HG03280 (cell line): ENCODE results near the gene FAM107B.

ENCODE experiments used
- ATAC-seq: cut with Tn5 transposase; IDR thresholded peaks from one replicate; pipeline ENCODE4 v1.9.1; 2021; ENCODE audit warnings: mild to moderate bottlenecking, moderate library complexity; ENCODE audit not compliant: unreplicated experiment

Gene FAM107B

DNA sequence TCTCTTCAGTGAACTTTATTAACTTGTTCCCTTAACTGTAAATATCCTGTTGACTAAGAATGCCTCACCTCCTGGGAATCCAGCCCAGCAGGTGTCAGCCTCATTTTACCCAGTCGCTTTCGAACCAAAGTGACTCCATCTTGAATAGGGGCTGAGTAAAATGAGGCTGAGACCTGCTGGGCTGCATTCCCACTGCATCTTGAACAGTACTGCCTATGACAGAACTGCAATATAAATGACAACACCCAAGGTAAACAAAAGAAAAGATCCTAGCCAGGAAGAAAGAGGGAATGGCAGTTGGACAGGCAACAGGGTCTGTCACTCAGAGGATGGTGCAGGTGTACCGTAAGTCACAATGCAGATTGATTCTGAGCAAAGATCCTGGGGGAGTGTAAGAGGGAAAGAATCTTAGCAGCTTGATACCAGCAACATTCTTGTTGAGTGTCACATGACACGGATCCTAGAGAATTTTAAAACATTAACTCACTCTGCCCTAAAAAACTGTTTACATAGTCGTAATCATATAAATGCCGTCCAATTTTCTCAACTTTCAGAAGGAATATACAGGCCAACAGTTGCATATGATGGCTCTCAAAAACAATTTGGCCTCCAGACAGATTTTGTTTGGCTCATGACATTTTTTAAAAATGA is 4.4 kb upstream of the FAM107B start:
- ATAC-seq = no peak

DNA sequence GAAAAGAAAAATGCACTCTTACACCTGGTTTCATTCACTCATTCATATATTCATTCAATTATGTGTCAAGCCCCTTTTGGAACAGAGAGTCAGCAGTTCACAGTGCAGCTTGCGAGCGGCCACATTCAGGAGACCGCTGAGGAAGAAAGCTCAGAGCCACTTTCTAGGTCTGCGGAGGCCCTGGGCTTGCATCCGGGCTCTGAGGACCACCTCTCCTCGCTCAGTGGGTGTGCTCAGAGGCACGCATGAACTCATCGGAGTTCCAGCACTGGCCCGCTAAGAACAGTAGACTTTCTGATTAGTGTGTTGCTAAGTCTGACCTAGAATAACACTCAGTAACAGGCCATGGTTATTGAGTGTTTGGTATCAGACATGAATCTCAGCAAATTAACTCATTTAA is 1.8 kb upstream of the FAM107B start:
- ATAC-seq = no peak

DNA sequence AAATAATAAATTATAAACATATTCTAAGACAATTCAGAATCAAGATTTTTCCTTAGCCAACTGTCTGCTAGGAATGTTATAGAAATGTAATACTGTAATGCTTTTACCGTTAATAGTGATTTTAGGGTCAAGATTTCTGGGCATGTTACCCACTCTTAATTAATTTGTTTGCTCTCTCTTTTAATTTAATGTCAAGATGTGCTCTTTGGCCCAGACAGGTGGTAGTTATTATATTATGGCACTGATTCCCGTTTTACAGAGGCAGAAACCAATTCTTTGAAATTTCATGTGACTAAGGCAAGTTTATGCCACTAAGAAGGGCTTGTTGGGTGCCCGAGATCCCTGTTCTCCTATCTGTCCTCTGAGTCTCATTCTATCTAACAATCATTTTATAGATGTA is 959 bp upstream of the FAM107B start:
- ATAC-seq = no peak

DNA sequence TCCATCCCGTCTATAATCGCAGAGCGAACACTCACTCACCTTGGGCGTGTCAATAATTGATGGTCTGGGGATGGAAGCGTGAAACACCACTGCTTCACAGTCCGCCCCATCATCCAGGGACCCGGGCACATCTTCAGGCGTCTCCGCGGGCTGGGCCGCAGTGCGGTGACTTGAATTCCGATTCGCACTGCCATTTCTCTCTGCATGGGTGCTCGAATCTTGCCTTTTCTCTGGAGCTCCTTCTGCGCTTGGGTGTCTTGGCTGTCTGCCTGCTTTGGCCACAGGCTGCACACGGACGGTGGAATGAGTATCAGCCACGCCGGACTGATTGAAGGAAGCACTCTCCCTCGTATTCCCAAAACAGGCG is 500 bp downstream of the FAM107B start:
- no peak for ATAC-seq

DNA sequence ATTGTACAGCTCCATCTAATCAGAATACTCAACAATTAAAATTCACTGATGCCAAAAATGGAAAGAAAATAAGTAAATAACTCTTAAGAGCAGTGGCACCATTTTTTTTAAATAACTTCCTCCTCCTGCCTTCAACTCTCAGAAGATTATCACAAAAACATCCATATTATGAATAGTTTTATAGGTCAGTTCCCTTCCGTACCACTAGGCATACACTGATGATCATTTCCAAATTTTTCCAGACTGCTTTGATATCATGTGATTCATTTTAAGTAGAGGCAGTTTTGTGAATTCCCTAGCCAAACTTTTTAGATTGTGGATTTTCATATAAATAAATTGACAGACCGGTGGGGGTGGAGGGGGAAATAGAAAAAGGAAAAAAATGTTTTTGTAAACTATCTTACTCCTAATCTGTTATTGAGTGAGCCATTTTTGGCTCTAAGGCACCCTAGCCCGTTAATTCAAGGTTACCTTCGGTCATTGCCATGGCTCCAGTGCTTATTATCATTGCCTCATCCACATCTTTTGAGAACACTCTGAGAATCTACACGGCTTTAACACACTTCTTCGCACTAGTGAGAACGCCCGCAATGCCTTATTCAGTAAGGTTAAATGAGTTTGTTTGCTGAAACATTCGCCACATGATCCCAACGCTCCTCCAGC is 1.0 kb downstream of the FAM107B start:
- no peak for ATAC-seq

DNA sequence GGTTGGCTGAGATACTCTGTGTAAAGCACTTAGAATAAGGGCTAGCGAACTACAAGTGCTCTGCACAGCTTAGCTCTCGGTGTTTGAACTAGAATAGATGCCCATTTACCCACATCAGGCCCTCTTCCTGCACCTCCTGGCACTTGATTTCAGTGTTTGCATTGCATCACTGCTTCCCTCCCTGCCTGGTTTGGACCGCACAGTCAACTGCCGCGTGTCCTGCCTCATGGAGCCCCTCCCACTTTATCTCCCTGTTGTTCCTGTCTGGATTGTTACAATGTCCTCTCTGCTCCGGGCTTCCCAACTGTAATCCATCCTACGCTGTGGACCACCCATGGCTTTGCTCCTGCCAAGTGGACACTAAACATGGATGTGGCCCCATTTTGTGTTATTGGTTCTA is 2.3 kb downstream of the FAM107B start:
- no peak for ATAC-seq

DNA sequence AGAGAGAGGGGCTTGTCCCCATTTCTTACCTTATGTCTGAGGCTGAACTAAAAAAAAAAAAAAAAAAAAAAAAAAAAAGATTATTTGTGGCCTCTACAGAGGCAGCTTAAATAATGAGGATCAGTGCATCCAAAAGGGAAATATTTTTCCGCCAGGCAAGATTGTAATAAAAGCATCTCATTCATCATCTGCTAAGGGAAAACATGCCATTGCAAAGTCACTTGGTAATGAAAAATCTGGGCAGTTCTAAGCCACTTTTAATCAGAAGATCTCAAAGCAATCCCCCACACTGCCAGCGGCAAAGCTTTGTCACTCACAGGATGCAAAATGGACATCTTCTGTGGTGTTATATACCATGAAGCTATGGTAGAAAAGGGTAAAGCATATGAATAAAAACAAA is 3.8 kb downstream of the FAM107B start:
- no peak for ATAC-seq

DNA sequence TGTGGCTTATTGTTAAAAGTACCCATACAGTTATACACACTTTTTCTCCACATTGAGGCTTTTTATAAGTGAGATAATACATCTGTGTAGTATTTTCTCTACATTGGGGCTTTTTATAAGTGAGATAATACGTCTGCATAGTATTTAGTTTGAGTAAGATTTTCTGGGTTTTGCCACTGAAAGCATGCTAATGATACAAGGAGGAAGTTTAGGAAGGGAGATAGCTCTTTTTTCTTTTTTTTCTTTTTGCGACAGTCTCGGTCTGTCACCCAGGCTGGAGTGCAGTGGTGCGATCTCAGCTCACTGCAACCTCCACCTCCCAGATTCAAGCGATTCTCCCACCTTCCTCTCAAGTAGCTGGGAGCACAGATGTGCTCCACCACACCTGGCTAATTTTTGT is 13.3 kb downstream of the FAM107B start:
- ATAC-seq = no peak

DNA sequence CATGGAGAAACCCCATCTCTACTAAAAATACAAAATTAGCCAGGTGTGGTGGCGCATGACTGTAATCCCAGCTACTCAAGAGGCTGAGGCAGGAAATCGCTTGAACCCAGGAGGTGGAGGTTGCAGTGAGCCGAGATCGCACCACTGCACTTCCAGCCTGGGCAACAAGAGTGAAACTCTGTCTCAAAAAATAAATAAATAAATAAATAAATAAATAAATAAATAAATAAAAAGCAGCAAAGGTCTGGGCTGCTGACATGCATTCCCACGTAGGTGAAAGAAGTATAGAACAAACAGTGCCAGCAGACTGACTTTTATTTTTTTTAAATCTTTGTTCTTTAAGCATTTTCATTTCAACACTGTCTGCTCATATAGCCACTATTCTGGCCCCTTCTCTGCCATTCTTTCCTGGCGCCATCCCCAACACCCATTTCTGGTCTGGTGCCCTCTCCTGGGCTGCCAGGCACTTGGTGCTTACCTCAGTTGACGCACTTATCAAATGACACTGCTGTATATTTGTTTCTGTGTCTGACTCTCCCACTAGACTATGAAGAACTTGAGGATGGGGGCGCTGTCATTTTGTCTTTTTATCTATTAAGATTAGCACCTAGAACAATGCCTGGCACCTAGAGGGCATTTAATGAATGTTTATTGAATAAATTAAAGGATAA is 15.6 kb downstream of the FAM107B start:
- no peak for ATAC-seq

DNA sequence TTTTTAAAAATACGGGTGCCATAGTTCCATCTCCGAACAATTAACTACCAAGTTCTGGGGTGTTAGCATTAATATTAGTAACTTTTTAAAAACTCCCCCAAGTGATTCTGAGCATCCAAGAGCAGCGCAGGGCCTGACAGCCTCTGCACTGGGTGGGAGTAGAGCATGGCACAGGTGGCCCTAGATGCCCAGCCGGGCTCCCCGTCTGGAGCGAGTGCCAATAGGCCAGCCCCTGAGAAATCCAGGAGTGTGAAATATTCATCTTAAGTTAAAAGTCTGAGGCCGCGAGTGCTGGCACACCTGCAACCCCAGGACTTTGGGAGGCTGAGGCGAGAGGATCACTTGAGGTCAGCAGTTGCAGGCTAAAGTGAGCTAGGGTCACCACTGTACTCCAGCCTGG is 16.2 kb downstream of the FAM107B start:
- ATAC-seq = no peak

DNA sequence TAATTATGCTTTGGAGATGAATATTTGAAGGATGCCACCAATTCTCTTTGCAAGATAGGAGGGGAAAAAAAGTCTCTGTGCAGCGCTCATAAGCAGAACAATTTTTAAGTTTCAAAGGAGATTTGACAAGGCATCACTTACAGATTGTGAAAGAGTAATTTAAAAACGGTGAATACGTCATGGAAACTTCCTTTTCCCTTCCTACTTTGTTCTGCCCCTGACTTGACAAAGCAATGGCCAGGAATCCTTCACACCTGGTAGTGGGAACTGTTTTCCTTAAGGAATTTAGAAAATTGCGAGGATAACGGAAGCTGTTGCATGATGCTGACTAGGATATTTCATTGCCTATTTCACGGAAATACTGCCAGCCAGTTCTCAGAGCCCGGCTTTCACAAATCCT is 16.7 kb downstream of the FAM107B start:
- ATAC-seq = no peak

DNA sequence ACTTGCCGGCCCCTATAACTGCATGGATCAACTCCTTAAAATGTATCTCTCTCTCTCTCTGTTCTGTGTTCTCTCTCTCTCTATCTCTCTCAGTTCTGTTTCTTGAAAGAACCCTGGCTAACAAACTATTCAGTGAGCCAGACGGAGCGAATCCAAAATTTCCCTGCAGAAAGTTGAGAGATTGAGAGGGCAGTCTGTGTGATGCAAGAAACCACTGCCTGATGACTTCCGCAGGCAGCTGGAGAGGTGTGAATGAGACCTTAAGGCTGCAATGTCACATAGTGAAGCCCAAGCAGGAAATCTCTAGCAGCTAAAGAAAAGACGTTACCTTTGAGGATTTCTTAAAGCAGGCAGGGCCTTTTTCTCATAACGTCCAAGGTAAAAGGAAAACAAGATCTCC is 17.3 kb downstream of the FAM107B start:
- no peak for ATAC-seq

DNA sequence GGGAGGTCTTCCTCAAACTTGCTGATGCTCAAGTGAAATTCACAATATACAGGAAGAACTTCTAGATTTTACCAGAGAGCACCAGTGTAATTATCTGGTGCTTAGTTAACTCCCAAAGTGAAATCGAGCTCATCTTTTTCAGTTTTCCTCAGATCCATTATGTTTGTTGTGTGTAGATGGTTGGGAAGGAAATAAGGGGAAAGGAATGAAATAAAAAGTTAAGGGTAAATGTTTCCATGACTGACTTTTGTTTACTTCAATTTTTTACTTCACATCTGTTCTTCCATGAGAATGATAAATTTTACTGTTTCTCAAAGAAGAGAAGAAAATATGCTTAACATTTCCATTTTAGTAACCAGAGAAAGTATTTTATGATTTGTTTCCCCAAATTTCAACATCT is 21.3 kb downstream of the FAM107B start:
- no peak for ATAC-seq

DNA sequence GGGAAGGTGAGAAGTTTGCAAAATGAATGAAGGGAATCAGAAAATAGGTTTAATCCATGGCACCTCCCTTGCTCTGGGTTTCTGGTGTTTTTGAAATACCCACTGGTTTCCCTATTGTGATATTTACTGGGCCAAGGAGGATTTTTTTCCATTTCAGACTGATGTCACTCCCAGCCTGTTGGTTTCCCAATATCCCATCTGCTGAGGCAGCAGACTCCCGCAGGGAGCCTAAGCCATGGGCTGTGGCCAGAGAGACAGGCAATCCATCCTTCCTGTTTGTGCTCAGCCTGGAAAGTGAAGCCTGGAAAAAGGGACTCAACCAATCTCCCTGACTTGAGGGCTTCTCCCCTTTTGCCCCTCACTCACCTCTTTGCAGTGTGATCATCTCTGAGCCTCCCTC is 22.8 kb downstream of the FAM107B start:
- ATAC-seq = no peak

DNA sequence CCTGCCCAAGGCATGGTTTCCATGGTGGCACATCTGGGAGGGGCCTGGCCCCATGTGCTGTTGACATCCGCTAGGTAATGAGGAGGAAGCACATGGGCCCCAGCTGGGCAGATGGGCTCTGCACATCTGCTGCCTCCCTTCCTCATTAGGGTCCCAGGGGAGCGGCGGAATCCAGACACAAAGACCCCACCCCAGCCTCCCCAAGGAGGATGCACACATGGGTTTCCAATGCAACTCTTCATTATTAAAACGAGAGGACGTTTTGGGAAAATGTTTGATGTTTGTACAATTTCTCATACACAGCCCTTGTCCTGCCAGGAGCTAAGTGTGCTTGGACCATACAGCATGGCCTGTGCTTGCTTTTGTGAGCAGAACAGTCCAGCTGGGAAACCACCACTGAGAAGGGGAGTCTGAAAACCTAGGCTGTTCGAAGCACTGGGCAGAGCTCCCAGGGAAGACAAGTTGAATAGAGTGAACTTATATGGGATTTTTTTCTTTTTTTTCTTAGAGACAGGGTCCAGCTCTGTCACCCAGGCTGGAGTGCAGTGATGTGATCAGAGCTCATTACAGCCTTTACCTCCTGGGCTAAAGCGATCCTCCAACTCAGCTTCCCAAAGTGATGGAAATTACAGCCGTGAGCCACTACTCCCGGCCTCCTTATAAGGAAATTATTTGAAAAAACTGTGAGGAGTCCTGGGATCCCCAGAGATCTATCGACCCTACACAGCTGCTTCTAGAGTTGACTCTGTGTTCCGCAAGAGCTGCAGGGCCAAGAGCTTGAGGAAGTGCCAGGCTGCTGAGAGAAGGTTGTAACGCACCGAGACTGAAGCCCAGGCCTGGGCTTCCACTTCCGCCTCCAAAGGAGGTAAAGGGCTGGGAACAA is 23.4 kb downstream of the FAM107B start:
- no peak for ATAC-seq

DNA sequence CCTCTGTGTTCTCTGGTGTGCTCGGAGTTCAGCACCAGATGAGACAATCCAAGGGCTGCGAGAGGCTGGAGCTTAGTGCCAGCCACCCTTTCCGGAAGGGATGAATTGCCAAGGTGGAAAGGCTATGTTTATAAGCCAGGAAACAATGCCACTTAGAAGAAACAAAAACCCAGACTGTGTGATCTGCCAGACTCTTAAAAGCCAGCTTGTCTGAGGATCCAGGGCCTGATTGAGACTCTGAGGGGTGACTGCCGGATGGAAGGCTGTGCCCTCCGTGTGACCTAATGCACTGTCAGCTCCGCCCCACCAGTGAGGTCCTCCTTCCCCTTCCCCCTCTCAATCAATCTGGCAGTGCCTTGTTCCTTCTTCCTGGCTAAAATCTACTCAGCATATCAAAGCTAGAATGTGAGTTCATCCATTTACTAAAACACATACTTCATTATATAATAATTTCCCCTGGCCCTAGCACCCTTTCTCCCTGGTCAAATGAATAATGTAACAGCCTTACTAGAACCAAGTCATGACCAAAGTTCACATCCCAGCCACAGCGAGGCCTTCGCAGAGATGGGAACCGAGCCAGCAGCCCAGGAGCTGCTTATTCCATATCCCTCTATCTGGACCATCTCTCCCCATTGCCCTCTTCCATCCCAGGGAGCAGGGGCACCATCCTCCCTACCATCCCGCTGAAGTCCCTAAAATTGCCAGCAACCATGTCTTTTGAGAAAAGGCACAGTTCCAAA is 25.5 kb downstream of the FAM107B start:
- no peak for ATAC-seq

DNA sequence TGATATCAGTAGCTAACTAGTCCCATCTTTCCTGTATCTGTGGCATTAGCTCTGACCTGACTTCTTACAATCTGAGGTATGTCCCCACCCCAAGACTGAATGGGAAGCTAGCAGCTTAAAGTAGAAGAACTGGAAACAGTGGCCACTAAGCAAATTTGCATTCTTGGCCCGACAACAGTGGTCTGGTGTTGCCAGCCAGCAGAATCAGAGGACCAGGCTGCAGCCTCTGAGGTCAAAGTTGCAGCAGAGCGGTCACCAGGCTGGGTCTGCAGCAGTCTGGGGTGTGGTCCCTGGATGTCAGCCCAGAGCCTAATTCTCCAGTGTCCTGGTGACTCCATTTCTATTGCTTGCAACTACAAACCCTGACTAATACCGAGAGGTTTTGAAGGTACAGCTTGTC is 26.3 kb downstream of the FAM107B start:
- ATAC-seq = no peak

DNA sequence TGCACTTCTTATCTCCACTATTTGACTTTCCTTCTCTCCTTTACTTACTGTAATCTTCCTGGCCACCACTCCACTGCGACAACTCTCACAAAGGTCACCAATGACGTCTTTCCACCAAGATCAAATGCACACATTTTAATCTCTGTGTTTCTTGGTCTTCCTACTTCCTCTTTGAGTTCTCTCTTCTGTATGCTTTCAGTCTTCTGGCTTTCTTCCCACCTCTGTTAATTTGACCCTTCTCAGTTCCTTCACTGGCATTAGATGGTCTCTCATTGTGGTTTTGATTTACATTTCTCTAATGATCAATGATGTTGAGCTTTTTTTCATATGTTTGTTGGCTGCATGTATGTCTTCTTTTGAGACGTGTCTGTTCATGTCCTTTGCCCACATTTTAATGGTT is 31.9 kb downstream of the FAM107B start:
- peak; percentile 80 for ATAC-seq

DNA sequence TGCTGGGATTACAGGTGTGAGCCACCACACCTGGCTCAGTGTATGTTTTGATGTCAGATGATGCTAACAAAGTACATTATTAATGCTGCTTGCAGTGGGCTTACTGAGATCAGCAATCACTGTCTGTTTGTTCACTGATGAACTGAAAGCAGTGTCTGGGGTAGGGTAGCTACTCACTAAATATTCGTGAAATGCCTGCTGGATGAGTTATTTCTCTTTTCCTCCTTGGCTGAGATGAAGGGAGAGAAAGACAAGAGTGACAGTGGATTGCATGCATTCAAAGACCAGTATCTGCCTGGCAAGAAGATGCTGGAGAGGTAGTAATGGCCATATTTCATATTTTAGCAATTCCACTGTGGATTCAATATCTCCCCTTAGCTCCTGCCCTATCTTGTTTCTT is 32.3 kb downstream of the FAM107B start:
- peak; percentile 11 for ATAC-seq

DNA sequence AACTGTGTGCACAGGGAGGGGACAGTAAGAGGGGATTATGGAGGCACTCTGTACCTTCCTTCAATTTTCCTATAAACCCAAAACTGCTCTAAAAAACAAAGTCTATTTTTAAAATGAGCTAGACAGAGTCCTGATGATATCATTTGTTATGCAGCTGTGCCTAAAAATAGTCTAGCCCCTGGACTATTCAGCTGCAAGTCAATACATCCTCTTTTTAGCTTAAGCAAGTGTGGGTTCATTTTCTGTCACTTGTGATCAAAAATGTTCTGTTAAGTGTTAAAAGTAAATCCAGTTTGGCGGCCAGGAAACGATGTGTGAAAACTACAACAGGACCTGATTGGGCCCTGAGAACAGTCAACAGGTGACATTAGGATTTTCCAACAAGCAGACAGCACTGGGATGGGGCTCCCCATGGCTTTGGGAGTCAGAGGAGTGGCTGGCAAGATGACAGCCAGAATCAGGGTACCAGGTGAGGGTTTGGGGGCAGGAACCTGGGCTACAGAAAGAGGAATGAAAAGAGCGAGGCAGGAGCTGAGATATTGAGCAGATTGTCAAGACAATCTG is 33.9 kb downstream of the FAM107B start:
- peak; percentile 48 for ATAC-seq
